ENCODE results near the gene PWWP2B. TPM values are rescaled to one million over a fixed set of nuclear protein-coding genes. Genes with fewer than 3 reads are reported as not detected.
A peak's percentile ranks its signal among the peaks of the same experiment; 100 is the strongest.

The PWWP2B gene
- total and polyA plus RNA-seq, 2 of the 4 experiments (the other 2 are of a cell fraction): 1.7 to 2.2 TPM

- TF ChIP-seq MAZ (IDR thresholded peaks at IDR 0.05; ENCODE audit: borderline replicate concordance, low read depth, low read length): peak; percentile 65; the same call in 1 of the 2 replicates
These were observed 61.7 kb downstream of the PWWP2B start (continued) for GRCh38 chr10:132458586-132459300.

DNA sequence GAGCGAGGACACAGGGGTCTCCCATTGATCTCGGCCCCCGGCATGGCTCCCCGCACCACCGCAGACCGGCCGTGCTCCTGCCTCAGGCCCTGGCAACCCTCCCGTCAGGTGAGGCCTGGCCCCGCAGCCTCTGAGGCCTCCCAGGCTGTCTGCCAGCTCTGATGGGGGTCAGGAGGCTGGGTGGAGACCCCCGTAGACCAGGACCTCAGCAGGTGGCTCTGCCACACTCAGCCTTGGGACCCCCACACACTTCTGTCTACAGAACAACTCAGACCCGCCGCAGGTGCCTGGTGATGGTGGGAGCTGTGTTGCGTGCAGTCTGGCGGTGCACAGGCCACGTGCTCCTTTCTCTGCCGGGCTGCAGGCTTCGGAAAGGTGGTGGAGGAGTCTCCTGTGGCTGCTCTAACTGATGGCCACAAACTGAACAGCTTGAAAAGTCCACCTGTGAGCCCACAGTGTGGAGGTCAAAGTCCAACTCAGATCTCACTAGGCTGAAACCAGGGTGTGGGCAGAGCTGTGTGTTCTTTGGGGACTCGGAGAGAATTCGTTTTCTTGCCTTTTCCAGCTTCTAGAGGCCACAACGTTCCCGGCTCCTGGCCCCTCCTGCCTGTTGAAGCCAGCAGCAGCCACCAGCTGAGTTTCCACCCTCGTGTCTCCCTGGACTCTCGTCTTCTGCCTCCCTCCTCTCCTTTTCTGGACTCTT lies 62.5 kb downstream of the PWWP2B start:
- dilution Hi-C loops (cut with HindIII; ENCODE audit: low sequenced_read_pairs, unreplicated experiment) (no loop called here), in situ Hi-C loops (cut with MboI; ENCODE audit: low sequenced_read_pairs) (loop anchor here (5.0 kb wide), 2 partner anchors 178 to 237 kb away; no protein-coding TSS in a partner anchor), intact Hi-C loops (cut with micrococcal nuclease) (loop anchor here (2.0 kb wide), 1 partner anchor 77 kb away; the partner anchor contains the start of gene INPP5A)
- no peak overlapping the region for H4K8ac ChIP-seq (ENCODE audit: low read depth in 2 of 2, low read length in 2 of 2)
- BruUV-seq (replicated peaks): no TSS peak
- H3K27ac ChIP-seq (ENCODE audit: insufficient read depth, low read length): no peak overlapping the region
- H3K9ac ChIP-seq (ENCODE audit: low read depth, low read length): no peak overlapping the region
- DNase-seq: no peak
- H2BK5ac ChIP-seq (ENCODE audit: low read depth, low read length, poor library complexity, severe bottlenecking): no peak overlapping the region
- H2BK15ac ChIP-seq (ENCODE audit: low read depth, low read length): no peak overlapping the region
- H2AK9ac ChIP-seq (replicated peaks; ENCODE audit: low read depth, low read length, poor library complexity): peak overlapping the region; percentile 66
- H3K56ac ChIP-seq (ENCODE audit: extremely low read depth, insufficient read depth, low read length): no peak overlapping the region
- H4K91ac ChIP-seq (ENCODE audit: insufficient read depth, low read depth, low read length): no peak overlapping the region
- no peak overlapping the region for H3K4ac ChIP-seq (ENCODE audit: low read depth, low read length)
- no peak for ATAC-seq (ENCODE audit: low read depth)
- H3K27me3 ChIP-seq (ENCODE audit: control insufficient read depth, insufficient read depth, low read length): peaks cover 9% of the 10 kb centered on the region; the same call in 1 of the 2 replicates
- H3K18ac ChIP-seq (ENCODE audit: low read depth, low read length): no peak overlapping the region
- no peak overlapping the region for H2BK20ac ChIP-seq (ENCODE audit: low read depth, low read length)
- no peaks in the 10 kb centered on the region for H4K20me1 ChIP-seq (ENCODE audit: insufficient read depth, low read length)
- no peaks in the 10 kb centered on the region; the same call in 1 of the 2 replicates for H3K4me1 ChIP-seq (ENCODE audit: control insufficient read depth, insufficient read depth, low read length)
- H3K79me1 ChIP-seq (ENCODE audit: low read depth in 1 of 2, low read length in 2 of 2): no peaks in the 10 kb centered on the region
- H2AK5ac ChIP-seq (ENCODE audit: low read depth, low read length): no peak overlapping the region
- H3K4me3 ChIP-seq (ENCODE audit: insufficient read depth, low read depth, low read length): no peak overlapping the region
- H3K9me1 ChIP-seq (ENCODE audit: insufficient read depth, low read length): no peaks in the 10 kb centered on the region
- H2AFZ ChIP-seq (replicated peaks; ENCODE audit: low read length, poor library complexity): no peak overlapping the region
- POLR2A ChIA-PET (ENCODE audit: unreplicated experiment): no interaction called here
- no peaks in the 10 kb centered on the region for H3K36me3 ChIP-seq (ENCODE audit: control insufficient read depth, insufficient read depth, low read length)
- H3K4me2 ChIP-seq (ENCODE audit: low read depth, low read length): no peak overlapping the region
- H3K9me3 ChIP-seq (ENCODE audit: control insufficient read depth, insufficient read depth, low read length): no peaks in the 10 kb centered on the region
- H4K5ac ChIP-seq (ENCODE audit: low read depth, low read length): no peak overlapping the region
- CTCF ChIA-PET: interaction anchor here (0.7 to 1.7 kb wide), 3 partner anchors 36 to 179 kb away, joined by 3 to 7 read pairs (median 4); no protein-coding TSS in a partner anchor
- WGBS, 2 experiments (ENCODE audit: extremely low coverage in 2 of 2, insufficient read length in 1 of 2): 76% methylated on average over 12 of the region's 23 CpGs; no CpG with 5 or more reads in 1 of the 2 experiments
- H3K14ac ChIP-seq (replicated peaks; ENCODE audit: low read depth, low read length): no peak overlapping the region
- H3K23ac ChIP-seq (ENCODE audit: low read depth, low read length): no peak overlapping the region
- TF ChIP-seq RCOR1 (IDR thresholded peaks at IDR 0.05; ENCODE audit: insufficient replicate concordance, low read length): no peak
- no peak for TF ChIP-seq POLR2A (IDR thresholded peaks at IDR 0.05; ENCODE audit: low read depth, low read length)
- TF ChIP-seq CHD1 (IDR thresholded peaks at IDR 0.05; ENCODE audit: low read depth, low read length): no peak
- no peak for TF ChIP-seq CEBPB (IDR thresholded peaks at IDR 0.05; ENCODE audit: low read depth, low read length)
- no peak for TF ChIP-seq BHLHE40 (IDR thresholded peaks at IDR 0.05; ENCODE audit: low read depth, low read length)
- TF ChIP-seq USF2 (IDR thresholded peaks at IDR 0.05; ENCODE audit: low read depth, low read length): no peak
- TF ChIP-seq NFE2L2 (IDR thresholded peaks at IDR 0.05; ENCODE audit: low read depth, low read length): no peak
- TF ChIP-seq MXI1 (IDR thresholded peaks at IDR 0.05; ENCODE audit: borderline replicate concordance, low read depth, low read length): no peak
- TF ChIP-seq RFX5 (IDR thresholded peaks at IDR 0.05; ENCODE audit: low read depth, low read length): no peak
- TF ChIP-seq FOS (IDR thresholded peaks at IDR 0.05; ENCODE audit: low read depth, low read length): no peak
- TF ChIP-seq SMC3 (IDR thresholded peaks at IDR 0.05; ENCODE audit: low read depth, low read length): no peak
- no peak overlapping the region for H2BK120ac ChIP-seq (ENCODE audit: low read depth, low read length)

Measured in IMR-90 (cell line).